Activated T-cell treated with anti-CD3 and anti-CD28 coated beads, Interleukin-2, amount 50 U/mL, for 48 hours (primary cell): ENCODE results near the gene POU2F2.

Experiments used
- DNase-seq, 2 experiments: peaks; one replicate each; pipeline ENCODE4 v3.0.0-alpha.2; 2020

POU2F2 gene

GRCh38 chr19:42098781-42099180 lies 33.5 kb downstream of the POU2F2 start:
- DNase-seq = no peak

GRCh38 chr19:42097461-42097860 lies 34.8 kb downstream of the POU2F2 start:
- DNase-seq = no peak

GRCh38 chr19:42096255-42096837 lies 35.9 kb downstream of the POU2F2 start:
- DNase-seq = no peak

GRCh38 chr19:42095814-42096230 lies 36.4 kb downstream of the POU2F2 start:
- no peak for DNase-seq

- no peak for DNase-seq
Observed at GRCh38 chr19:42095142-42095813, 37.0 kb downstream of the POU2F2 start.

GRCh38 chr19:42093926-42094325 lies 38.3 kb downstream of the POU2F2 start:
- no peak for DNase-seq

GRCh38 chr19:42093505-42093904 lies 38.7 kb downstream of the POU2F2 start:
- no peak for DNase-seq

- DNase-seq = peak; percentile 60 to 63
Observed at GRCh38 chr19:42092350-42092749, 39.9 kb downstream of the POU2F2 start.

GRCh38 chr19:42091742-42092141 lies 40.5 kb downstream of the POU2F2 start:
- DNase-seq = no peak

- no peak for DNase-seq
Observed at GRCh38 chr19:42091300-42091699, 40.9 kb downstream of the POU2F2 start.

GRCh38 chr19:42090672-42091071 lies 41.6 kb downstream of the POU2F2 start:
- no peak for DNase-seq

- no peak for DNase-seq
Observed at GRCh38 chr19:42089772-42090171, 42.5 kb downstream of the POU2F2 start.

GRCh38 chr19:42089191-42089750 lies 43.0 kb downstream of the POU2F2 start:
- no peak for DNase-seq

GRCh38 chr19:42088471-42089190 lies 43.6 kb downstream of the POU2F2 start:
- DNase-seq = no peak

- DNase-seq = no peak
Observed at GRCh38 chr19:42086770-42087550, 45.3 kb downstream of the POU2F2 start.

- DNase-seq = no peak
Observed at GRCh38 chr19:42086188-42086736, 46.0 kb downstream of the POU2F2 start.

- DNase-seq = no peak
Observed at GRCh38 chr19:42083537-42083936, 48.7 kb downstream of the POU2F2 start.

GRCh38 chr19:42081584-42082203 lies 50.6 kb downstream of the POU2F2 start:
- no peak for DNase-seq

GRCh38 chr19:42080764-42081375 lies 51.4 kb downstream of the POU2F2 start:
- no peak for DNase-seq

GRCh38 chr19:42079886-42080763 lies 52.1 kb downstream of the POU2F2 start:
- DNase-seq = no peak

GRCh38 chr19:42079276-42079669 lies 53.0 kb downstream of the POU2F2 start:
- DNase-seq = no peak
